ENCODE measurements around the gene PRG2. TPM values are rescaled to one million over a fixed set of nuclear protein-coding genes. Genes with fewer than 3 reads are reported as not detected.

The PRG2 gene
- total and polyA plus RNA-seq, 2 of the 4 experiments (the other 2 are of a cell fraction) = not detected

GRCh38 chr11:57421805-57422204, 31.4 kb upstream of the PRG2 start:
- H2BK5ac ChIP-seq (ENCODE audit: low read depth, low read length, poor library complexity, severe bottlenecking) = no peak overlapping the region
- no peak overlapping the region for H2BK15ac ChIP-seq (ENCODE audit: low read depth, low read length)
- peaks cover 21% of the 10 kb centered on the region for H3K4me1 ChIP-seq (ENCODE audit: control insufficient read depth, insufficient read depth, low read length)
- no peak overlapping the region for H2AK9ac ChIP-seq (replicated peaks; ENCODE audit: low read depth, low read length, poor library complexity)
- CTCF ChIA-PET = no interaction called here
- H3K9ac ChIP-seq (ENCODE audit: low read depth, low read length) = no peak overlapping the region
- no peak overlapping the region for H3K23ac ChIP-seq (ENCODE audit: low read depth, low read length)
- no peak for TF ChIP-seq SMC3 (IDR thresholded peaks at IDR 0.05; ENCODE audit: low read depth, low read length)
- TF ChIP-seq CHD1 (IDR thresholded peaks at IDR 0.05; ENCODE audit: low read depth, low read length) = no peak
- TF ChIP-seq CEBPB (IDR thresholded peaks at IDR 0.05; ENCODE audit: low read depth, low read length) = no peak
- no peak overlapping the region for H3K18ac ChIP-seq (ENCODE audit: low read depth, low read length)
- H2AK5ac ChIP-seq (ENCODE audit: low read depth, low read length) = no peak overlapping the region
- no peak overlapping the region for H4K5ac ChIP-seq (ENCODE audit: low read depth, low read length)
- 0 out of 2 replicates have a peak, but pooled peaks cover 4% of the 10 kb centered on the region for H4K20me1 ChIP-seq (ENCODE audit: insufficient read depth, low read length)
- no peaks in the 10 kb centered on the region for H3K27me3 ChIP-seq (ENCODE audit: control insufficient read depth, insufficient read depth, low read length)
- no TSS peak for BruUV-seq (replicated peaks)
- H3K4ac ChIP-seq (ENCODE audit: low read depth, low read length) = no peak overlapping the region
- intact Hi-C loops (cut with micrococcal nuclease) = no loop called here
- no peak overlapping the region for H3K27ac ChIP-seq (ENCODE audit: insufficient read depth, low read length)
- in situ Hi-C loops (cut with MboI; ENCODE audit: low sequenced_read_pairs) = no loop called here
- no peak overlapping the region for H4K91ac ChIP-seq (ENCODE audit: insufficient read depth, low read depth, low read length)
- dilution Hi-C loops (cut with HindIII; ENCODE audit: low sequenced_read_pairs, unreplicated experiment) = no loop called here
- no peak for ATAC-seq (ENCODE audit: low read depth)
- H3K9me3 ChIP-seq (ENCODE audit: control insufficient read depth, insufficient read depth, low read length) = no peaks in the 10 kb centered on the region
- no peak overlapping the region for H3K4me3 ChIP-seq (ENCODE audit: insufficient read depth, low read depth, low read length)
- H3K56ac ChIP-seq (ENCODE audit: extremely low read depth, insufficient read depth, low read length) = no peak overlapping the region
- no peak overlapping the region for H2AFZ ChIP-seq (replicated peaks; ENCODE audit: low read length, poor library complexity)
- H2BK20ac ChIP-seq (ENCODE audit: low read depth, low read length) = no peak overlapping the region
- peaks cover 18% of the 10 kb centered on the region for H3K9me1 ChIP-seq (ENCODE audit: insufficient read depth, low read length)
- H3K14ac ChIP-seq (replicated peaks; ENCODE audit: low read depth, low read length) = no peak overlapping the region
- no peak overlapping the region for H2BK120ac ChIP-seq (ENCODE audit: low read depth, low read length)
- H3K79me1 ChIP-seq (ENCODE audit: low read depth in 1 of 2, low read length in 2 of 2) = peaks cover 6 to 23% of the 10 kb centered on the region in 2 experiments; a peak in 3 of 4 replicates
- POLR2A ChIA-PET (ENCODE audit: unreplicated experiment) = no interaction called here
- no peak overlapping the region for H3K4me2 ChIP-seq (ENCODE audit: low read depth, low read length)
- peaks cover 11% of the 10 kb centered on the region for H3K36me3 ChIP-seq (ENCODE audit: control insufficient read depth, insufficient read depth, low read length)
- DNase-seq = no peak
- no peak overlapping the region for H4K8ac ChIP-seq (ENCODE audit: low read depth in 2 of 2, low read length in 2 of 2)
